ENCODE data around the gene RASSF4.

- TF ChIP-seq CTCF (IDR thresholded peaks at IDR 0.05; ENCODE audit: low read depth, low read length), result no peak
- TF ChIP-seq EZH2phosphoT487 (IDR thresholded peaks at IDR 0.05; ENCODE audit: low read depth), result no peak
These were observed 4.6 kb upstream of the RASSF4 start for GRCh38 chr10:44954962-44955361.

Measured in OCI-LY3 (cell line).